ENCODE measurements around the gene ANKRD55.

DNA sequence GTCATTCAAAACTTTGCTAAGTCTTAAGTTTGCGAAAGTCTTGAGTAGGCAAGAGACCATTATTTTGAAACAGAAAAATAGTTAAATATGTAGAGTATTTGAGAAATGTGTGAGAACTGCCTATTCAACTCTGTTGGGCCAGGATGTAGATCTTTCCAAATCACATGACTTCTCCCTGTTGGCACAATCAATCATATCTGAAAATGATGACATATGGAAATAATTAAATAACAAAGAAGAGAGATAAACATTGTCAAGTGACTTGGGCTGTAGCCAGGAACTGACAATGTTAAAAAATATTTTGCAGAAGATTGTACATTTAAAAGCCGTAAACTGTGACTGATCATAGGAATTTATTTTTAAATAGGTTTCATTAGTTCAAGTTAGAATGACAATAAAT lies 133.8 kb downstream of the ANKRD55 start:
- TF ChIP-seq, protein P1, sequence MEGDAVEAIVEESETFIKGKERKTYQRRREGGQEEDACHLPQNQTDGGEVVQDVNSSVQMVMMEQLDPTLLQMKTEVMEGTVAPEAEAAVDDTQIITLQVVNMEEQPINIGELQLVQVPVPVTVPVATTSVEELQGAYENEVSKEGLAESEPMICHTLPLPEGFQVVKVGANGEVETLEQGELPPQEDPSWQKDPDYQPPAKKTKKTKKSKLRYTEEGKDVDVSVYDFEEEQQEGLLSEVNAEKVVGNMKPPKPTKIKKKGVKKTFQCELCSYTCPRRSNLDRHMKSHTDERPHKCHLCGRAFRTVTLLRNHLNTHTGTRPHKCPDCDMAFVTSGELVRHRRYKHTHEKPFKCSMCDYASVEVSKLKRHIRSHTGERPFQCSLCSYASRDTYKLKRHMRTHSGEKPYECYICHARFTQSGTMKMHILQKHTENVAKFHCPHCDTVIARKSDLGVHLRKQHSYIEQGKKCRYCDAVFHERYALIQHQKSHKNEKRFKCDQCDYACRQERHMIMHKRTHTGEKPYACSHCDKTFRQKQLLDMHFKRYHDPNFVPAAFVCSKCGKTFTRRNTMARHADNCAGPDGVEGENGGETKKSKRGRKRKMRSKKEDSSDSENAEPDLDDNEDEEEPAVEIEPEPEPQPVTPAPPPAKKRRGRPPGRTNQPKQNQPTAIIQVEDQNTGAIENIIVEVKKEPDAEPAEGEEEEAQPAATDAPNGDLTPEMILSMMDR (IDR thresholded peaks at IDR 0.05) = no peak
- TF ChIP-seq POLR2A (IDR thresholded peaks at IDR 0.05) = no peak

All from lower leg skin (tissue), 3 donors.